ENCODE data around the gene PGAP6. TPM values are rescaled to one million over a fixed set of nuclear protein-coding genes. Genes with fewer than 3 reads are reported as not detected.
A peak's percentile ranks its signal among the peaks of the same experiment; 100 is the strongest.

Gene PGAP6
- total RNA-seq, 2 donors from 2014 or later, result 83.8 to 113 TPM

DNA sequence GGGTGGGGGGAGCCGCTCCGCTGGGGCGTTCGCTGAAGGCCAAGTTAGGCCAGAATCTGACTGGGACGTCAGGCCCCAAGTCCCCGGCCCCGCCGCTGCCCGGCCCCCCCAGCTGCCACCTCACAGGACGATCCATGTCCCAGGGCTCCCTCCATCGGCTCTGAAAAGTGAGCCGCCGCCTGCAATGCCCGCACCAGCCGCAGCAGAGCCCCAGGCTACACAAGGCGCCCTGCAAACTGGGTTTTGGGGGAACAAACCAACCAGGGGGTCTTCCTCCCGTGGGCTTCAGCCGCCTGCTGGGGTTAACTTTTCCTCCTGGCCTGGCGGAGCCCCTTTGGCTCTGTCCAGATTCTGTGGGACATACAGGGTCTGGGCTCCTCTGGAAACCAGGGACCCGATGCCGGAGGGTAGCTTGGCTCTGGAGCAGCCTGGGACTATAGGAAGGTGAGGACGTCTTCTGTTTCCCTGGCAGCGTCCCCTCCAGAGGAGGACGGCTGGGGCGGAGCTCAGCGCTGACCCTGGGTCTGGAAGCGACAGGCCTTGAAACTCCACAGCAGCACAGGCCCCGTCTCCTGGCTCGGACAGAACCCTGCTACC is 16.1 kb upstream of the PGAP6 start:
- H3K36me3 ChIP-seq (replicated peaks in 1 of 2; ENCODE audit: insufficient read depth in 1 of 2, low read depth in 2 of 2), result no peaks in the 10 kb centered on the region
- 8 to 33% methylated on average over 2 to 29 of the region's 29 CpGs for WGBS, 2 donors
- DNase-seq, result peak; percentile 83 to 87 (median 86)
- no peaks in the 10 kb centered on the region for H3K9me3 ChIP-seq
- H3K27ac ChIP-seq, result peak overlapping the region; percentile 64 to 82 (median 66)
- peaks cover 34% of the 10 kb centered on the region for H3K4me1 ChIP-seq
- ATAC-seq, result peak; percentile 43
- no peaks in the 10 kb centered on the region for H3K27me3 ChIP-seq
- H3K4me3 ChIP-seq, result no peak overlapping the region
- TF ChIP-seq, protein P1, sequence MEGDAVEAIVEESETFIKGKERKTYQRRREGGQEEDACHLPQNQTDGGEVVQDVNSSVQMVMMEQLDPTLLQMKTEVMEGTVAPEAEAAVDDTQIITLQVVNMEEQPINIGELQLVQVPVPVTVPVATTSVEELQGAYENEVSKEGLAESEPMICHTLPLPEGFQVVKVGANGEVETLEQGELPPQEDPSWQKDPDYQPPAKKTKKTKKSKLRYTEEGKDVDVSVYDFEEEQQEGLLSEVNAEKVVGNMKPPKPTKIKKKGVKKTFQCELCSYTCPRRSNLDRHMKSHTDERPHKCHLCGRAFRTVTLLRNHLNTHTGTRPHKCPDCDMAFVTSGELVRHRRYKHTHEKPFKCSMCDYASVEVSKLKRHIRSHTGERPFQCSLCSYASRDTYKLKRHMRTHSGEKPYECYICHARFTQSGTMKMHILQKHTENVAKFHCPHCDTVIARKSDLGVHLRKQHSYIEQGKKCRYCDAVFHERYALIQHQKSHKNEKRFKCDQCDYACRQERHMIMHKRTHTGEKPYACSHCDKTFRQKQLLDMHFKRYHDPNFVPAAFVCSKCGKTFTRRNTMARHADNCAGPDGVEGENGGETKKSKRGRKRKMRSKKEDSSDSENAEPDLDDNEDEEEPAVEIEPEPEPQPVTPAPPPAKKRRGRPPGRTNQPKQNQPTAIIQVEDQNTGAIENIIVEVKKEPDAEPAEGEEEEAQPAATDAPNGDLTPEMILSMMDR (IDR thresholded peaks at IDR 0.05), result peak; percentile 39 to 70 (median 60)
- no peak for TF ChIP-seq POLR2A (IDR thresholded peaks at IDR 0.05)
- intact Hi-C loops (cut with DNase I), result loop anchor here (5.0 kb wide), 1 partner anchor 84 kb away; no protein-coding TSS in a partner anchor

- Histone ChIP-seq H3K9me3 (no peaks in the 10 kb centered on the region), H3K27me3 (no peaks in the 10 kb centered on the region), H3K4me1 (peaks cover 28% of the 10 kb centered on the region), H3K36me3 (replicated peaks in 1 of 2; ENCODE audit: insufficient read depth in 1 of 2, low read depth in 2 of 2) (no peaks in the 10 kb centered on the region), H3K4me3 (peak within 1 kb of the TSS in 1 of 2 donors; percentile 28), H3K27ac (peak within 1 kb of the TSS; percentile 64 to 82 (median 66))
- 0% methylated on average over 41 of the region's 75 CpGs; no CpG with 5 or more reads in 1 of the 2 donors for WGBS, 2 donors
- DNase-seq, result peak in 2 of 4 donors; percentile 31 to 44
- TF ChIP-seq, protein P1 (IDR thresholded peaks at IDR 0.05), result no peak
- TF ChIP-seq POLR2A (IDR thresholded peaks at IDR 0.05), result no peak
- intact Hi-C loops (cut with DNase I), result loop anchor here (5.0 kb wide), 1 partner anchor 85 kb away; no protein-coding TSS in a partner anchor
- ATAC-seq, result no peak
Observed at GRCh38 chr16:397135-397661, 15.4 kb upstream of the PGAP6 start, which contains the start of gene NME4. TSS of gene NME4 (plus strand) at chr16:397199. CDS start at chr16:397223, 24 bp downstream.

GRCh38 chr16:396605-397004 is 14.8 kb upstream of the PGAP6 start:
- Histone ChIP-seq H3K36me3 (replicated peaks in 1 of 2; ENCODE audit: insufficient read depth in 1 of 2, low read depth in 2 of 2) (no peaks in the 10 kb centered on the region), H3K27me3 (no peaks in the 10 kb centered on the region), H3K4me3 (no peak overlapping the region), H3K27ac (peak overlapping the region in 3 of 4 donors; percentile 49 to 82 (median 64)), H3K9me3 (no peaks in the 10 kb centered on the region), H3K4me1 (peaks cover 27% of the 10 kb centered on the region)
- no peak for ATAC-seq
- 20 to 29% methylated on average over 20 to 22 of the region's 22 CpGs for WGBS, 2 donors
- peak in 1 of 4 donors; percentile 41 for DNase-seq
- TF ChIP-seq POLR2A (IDR thresholded peaks at IDR 0.05), result no peak
- TF ChIP-seq, protein P1 (IDR thresholded peaks at IDR 0.05), result no peak
- intact Hi-C loops (cut with DNase I), result loop anchor here (5.0 kb wide), 1 partner anchor 86 kb away; no protein-coding TSS in a partner anchor

- Histone ChIP-seq H3K9me3 (no peaks in the 10 kb centered on the region), H3K27ac (peak overlapping the region in 3 of 4 donors; percentile 49 to 82 (median 64)), H3K36me3 (replicated peaks in 1 of 2; ENCODE audit: insufficient read depth in 1 of 2, low read depth in 2 of 2) (no peaks in the 10 kb centered on the region), H3K27me3 (no peaks in the 10 kb centered on the region), H3K4me3 (no peak overlapping the region), H3K4me1 (peaks cover 26% of the 10 kb centered on the region)
- ATAC-seq (no peak), DNase-seq (no peak)
- 30 to 50% methylated on average over 3 of the region's 3 CpGs for WGBS, 2 donors
- intact Hi-C loops (cut with DNase I), result loop anchor here (5.0 kb wide), 1 partner anchor 86 kb away; no protein-coding TSS in a partner anchor
- TF ChIP-seq POLR2A (IDR thresholded peaks at IDR 0.05), result no peak
- TF ChIP-seq, protein P1 (IDR thresholded peaks at IDR 0.05), result no peak
Observed at GRCh38 chr16:396199-396598, 14.4 kb upstream of the PGAP6 start.

Measured in body of pancreas (tissue), 4 donors.